ENCODE results near the gene AKT1. TPM values are rescaled to one million over a fixed set of nuclear protein-coding genes. Genes with fewer than 3 reads are reported as not detected.
"Not testable (repeated sequence)": the region's sequence is repeated elsewhere in the genome, so short reads cannot be mapped to it uniquely, and the experiment has no call there.

Gene AKT1
- total RNA-seq (2014; rRNA removed; shearing (Covaris generic)): 147 and 173 TPM in 2 replicates
- 120 and 132 TPM in 2 replicates for polyA plus RNA-seq (2015; cell fraction: cytosol; rRNA removed)
- polyA plus RNA-seq (2015; cell fraction: nucleus; rRNA removed): 125 and 136 TPM in 2 replicates

DNA sequence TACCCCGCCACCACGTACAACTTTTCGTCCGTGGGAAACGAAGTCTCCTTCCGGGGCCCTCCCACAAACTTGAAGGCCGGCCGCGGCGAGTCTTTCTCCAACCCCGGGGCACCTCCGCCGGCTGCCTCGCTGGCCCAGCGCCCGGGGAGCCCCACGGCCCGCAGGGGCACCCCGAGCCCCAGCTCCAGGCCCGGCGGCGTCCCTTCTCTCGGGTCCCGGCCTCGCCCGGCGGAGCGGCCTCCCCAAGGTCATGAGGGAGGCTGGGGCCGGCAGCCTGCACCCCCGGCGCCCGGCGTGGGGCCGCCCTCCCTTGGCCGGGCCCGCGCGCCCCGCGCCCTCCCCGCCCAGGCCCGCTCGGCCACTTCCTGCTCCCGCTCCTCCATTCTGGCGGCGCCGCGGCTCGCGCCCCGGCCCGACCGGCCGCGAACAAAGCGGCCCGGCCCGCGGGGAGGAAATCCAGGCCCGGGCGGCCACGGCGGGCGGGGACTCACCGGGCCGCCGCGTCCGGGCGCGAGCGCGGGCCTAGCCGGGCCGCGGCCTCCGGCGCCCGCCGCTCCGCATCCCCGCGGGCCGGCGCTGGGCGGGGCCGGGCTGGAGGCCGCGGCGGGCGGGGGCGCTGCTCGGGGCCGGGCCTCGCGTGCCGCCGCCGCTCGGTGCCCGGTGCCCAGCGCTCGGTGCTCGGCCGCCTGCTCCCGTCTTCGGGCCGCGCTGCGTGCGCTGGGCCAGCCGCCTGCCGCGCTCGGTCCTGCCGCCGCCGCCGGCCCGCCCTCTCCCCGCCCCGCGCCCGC lies at the start of gene AKT1:
Gene AKT1, minus strand, starts transcription at position 756 of the 788 bp plus-strand sequence. CDS start 3,105 bp downstream, outside the sequence.
- DNase-seq (ENCODE audit: low read depth): no peak

GRCh38 chr14:104845033-104845666 lies 49.6 kb upstream of the AKT1 start:
- no peak for DNase-seq (ENCODE audit: low read depth)

DNA sequence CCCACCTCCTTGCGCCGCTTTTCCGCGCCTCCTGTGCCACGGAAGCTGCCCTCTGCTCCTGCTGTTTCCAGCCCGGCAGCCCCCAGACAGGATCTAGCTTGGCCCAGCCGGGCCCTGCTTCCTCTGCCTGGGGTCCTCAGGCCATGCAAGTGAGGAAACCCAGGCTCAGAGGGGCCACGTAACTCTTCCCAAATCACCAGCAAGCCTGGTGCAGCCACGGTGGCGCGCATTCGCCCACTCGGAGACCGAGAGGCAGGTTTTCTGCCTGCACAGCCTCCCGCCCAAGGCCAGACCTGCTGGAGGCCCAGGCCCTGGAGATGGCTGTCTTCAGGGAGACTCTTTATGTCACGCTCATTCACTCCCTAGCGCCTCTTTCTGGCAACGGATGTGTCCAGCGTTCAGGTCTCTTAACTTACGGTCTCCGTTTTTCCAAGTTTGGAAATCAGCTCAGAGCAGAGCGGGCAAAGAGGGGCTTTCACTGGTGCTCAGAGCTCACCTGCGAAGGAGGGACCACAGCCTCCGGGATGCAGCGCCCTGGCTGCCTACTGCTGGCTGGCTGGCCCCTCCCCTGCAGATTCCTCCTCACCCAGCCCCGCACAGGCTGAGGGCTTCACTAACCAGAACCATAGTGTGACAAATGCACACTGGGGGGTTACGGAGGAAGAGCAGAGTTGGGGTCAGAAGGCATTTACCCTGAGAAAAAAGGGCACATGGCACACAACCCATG lies 48.9 kb upstream of the AKT1 start:
- no peak for DNase-seq (ENCODE audit: low read depth)

- DNase-seq (ENCODE audit: low read depth): no peak
Observed at GRCh38 chr14:104843442-104844305, 48.1 kb upstream of the AKT1 start.

DNA sequence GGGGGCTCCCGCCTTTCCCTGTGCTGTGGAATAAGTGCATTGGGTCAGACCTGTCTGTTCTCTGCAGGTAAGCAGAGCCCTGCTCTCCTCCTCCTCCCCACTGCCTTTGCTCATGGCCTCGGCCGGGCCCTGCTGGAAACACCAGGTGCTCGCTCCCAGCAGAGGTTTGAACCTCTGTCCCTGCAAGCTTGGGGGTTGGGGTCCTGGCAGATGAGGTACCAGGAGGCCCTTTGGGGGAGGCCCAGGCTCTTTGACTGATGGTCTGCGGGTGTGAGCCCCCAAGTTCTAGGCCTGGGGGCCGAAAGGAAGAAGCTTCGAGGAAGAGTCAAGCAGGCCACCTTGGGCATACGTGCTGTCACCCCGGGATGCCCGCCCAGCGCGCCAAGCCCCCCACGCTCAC lies 47.5 kb upstream of the AKT1 start:
- DNase-seq (ENCODE audit: low read depth): no peak

DNA sequence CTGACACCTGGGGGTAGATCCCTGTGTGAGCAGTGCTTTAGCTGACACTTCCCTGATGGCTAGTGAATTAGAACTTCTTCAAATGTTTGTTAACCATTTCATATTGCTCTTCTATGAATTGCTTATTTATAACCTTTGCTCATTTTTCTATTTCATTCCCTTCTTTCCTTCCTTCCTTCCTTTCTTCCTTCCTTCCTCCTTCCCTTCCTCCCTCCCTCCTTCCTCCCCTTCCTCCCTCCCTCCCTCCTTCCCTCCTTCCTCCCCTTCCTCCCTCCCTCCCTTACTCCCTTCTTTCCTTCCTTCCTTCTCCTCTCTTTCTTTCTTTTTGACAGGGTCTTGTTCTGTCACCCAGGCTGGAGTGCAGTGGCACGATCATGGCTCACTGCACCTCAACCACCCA lies 46.2 kb upstream of the AKT1 start:
- no peak for DNase-seq (ENCODE audit: low read depth)

DNA sequence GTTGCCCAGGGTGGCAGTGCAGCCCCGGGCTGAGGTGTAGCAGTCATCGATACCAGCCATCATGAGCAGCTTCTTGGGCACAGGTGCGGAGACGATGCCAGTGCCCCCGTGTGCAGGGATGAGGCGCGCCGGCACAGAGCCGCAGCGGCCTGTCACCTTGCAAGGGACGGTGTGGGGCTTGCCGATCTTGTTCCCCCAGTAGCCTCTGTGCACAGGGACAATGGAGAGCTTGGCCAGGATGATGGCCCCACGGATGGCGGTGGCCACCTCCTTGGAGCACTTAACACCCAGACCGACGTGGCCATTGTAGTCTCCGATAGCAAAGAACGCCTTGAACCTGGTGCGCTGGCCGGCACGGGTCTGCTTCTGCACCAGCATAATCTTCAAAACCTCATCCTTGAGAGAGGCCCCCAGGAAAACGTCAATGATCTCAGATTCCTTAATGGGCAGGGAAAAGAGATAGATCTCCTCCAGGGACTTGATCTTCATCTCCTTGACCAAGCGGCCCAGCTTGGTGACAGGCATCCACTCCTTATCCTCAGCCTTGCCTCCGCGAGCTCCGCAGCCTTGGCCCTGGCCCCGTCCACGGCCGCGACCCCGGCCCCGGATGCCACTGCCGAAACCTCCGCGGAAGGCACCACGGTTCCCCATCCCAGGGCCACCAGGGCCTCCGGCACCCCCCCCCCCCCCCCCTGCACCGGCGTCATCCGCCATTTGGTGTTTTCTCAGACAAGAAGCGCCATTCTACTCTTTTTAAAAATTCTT lies 40.8 kb upstream of the AKT1 start:
- not testable (repeated sequence) for DNase-seq (ENCODE audit: low read depth)

GRCh38 chr14:104830781-104831180 lies 35.2 kb upstream of the AKT1 start:
- DNase-seq (ENCODE audit: low read depth): no peak

- no peak for DNase-seq (ENCODE audit: low read depth)
Observed at GRCh38 chr14:104827177-104828055, 31.9 kb upstream of the AKT1 start.

GRCh38 chr14:104826861-104827176 lies 31.3 kb upstream of the AKT1 start:
- no peak for DNase-seq (ENCODE audit: low read depth)

GRCh38 chr14:104826189-104826860 lies 30.8 kb upstream of the AKT1 start:
- DNase-seq (ENCODE audit: low read depth): peak; percentile 52

DNA sequence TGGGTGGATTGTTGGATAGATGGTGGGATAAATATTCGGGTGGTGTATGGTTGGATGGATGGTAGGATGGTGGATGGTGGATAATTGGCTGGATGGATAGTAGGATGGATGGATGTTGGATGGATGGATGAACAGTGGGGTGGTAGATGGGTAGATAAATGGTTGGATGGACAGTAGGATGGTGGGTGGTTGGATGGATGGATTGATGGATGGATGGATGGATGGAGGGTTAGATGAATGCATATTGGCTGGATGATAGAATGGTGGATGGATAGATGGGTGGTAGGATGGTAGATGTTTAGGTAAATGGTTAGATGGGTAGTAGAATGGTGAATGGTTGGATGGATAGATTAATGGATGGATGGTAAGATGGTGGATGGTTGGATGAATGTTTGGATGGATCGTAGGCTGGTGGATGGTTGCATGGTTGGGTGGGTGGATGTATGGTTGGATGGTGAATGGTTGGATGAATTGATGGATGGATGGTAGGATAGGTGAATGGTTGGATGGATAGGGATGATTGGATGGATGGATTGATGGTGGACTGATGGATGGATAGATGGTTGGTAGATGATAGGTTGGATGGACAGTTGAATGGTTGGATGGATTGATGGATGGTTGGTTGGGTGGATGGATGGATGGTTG lies 28.9 kb upstream of the AKT1 start:
- no peak for DNase-seq (ENCODE audit: low read depth)

DNA sequence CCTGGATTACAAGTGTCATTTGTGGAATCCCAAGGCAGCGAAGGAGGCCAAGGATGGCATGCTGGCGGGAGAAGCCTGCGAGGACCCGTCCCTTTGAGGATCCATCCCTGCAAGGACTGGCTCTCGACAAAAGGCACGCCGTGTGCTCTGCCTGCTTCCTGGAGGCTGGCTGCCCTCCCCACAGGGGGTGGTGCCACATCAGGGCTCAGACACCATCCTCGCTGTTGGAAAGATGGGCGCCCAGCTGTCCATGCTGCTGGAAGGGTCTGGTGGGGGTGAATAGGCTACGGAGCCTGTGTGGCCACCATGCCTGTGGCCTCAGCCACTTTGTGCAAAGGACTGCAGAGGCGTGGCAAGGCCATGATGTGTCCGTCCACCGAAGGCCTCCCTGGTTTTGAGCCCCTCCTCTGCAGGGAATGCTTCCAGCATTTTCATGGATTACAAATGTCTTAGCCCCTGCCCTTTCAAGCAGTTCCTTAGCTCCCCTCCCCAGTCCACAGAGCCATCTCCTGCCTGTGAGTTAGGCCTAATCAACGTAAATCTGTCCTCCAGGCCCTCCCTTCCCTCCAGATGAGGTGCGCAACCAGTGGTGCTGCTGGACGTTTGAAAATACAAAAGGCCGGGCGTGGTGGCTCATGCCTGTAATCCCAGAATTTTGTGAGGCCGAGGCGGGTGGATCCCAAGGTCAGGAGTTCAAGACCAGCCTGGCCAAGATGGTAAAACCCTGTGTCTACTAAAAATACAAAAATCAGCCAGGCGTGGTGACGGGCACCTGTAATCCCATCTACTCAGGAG lies 27.5 kb upstream of the AKT1 start:
- no peak for DNase-seq (ENCODE audit: low read depth)

GRCh38 chr14:104821971-104822608 lies 26.5 kb upstream of the AKT1 start:
- no peak for DNase-seq (ENCODE audit: low read depth)

DNA sequence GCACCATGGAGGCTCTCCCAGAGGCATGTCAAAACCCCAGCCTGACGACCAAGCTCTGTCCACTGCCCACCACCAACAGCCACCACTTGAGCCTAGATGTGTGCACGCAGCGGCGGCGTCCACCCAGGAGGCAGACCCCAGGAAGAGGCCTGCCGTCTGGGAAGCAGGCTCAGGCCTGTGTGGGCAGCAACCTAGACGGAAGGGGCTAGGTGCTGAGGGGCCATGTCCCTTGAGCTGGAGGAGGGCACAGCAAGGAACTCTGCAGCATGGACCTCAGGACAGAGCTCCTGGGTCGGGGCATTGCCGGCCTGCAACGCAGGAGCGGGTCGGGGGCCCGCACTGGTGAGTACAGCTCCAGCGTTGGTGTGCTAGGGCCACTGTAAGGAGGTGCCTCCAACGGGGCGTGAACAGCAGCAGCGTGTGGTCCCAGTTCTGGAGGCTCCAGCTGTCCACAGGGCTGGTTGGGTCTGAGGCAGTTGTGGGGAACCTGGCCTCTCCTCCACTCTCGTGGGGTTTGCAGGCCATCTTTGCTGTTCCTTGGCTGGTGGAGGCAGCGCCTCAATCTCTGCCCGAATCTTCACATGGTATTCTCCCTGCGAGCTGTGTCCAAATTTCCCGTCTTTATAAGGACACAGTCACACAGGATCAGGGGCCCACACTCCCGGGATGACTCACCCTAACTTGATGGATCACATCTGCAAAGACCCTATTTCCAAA lies 25.8 kb upstream of the AKT1 start:
- no peak for DNase-seq (ENCODE audit: low read depth)

- DNase-seq (ENCODE audit: low read depth): peak; percentile 67
Observed at GRCh38 chr14:104820669-104821228, 25.2 kb upstream of the AKT1 start.

All from HT1080 (cell line).